OCI-LY7 (cell line): ENCODE data around the gene DHX57. TPM values are rescaled to one million over a fixed set of nuclear protein-coding genes. Genes with fewer than 3 reads are reported as not detected.

Experiments
- BruUV-seq: library from RNA; stranded (reverse); fragments of 400-500 nt; replicated peaks from 2 replicates; lab custom pipeline; 2021; lab: Mats Ljungman, UMichigan
- CTCF ChIA-PET: fragments of 300-600 bp; sonication (Branson Sonifier 250); formaldehyde crosslinking; loops from one replicate; lab custom pipeline; 2022; ENCODE audit warnings: antibody characterized with exemption; ENCODE audit not compliant: unreplicated experiment; lab: Charles Lee
- POLR2A ChIA-PET: fragments of 300-600 bp; sonication (Branson Sonifier 250); formaldehyde crosslinking; loops from one replicate; lab custom pipeline; 2022; ENCODE audit warnings: antibody characterized with exemption; lab: Charles Lee
- DNase-seq: peaks from one replicate; pipeline ENCODE4 v3.0.0-alpha.2; 2015; ENCODE audit warnings: low spot score
- H2AFZ ChIP-seq: fragments of 200-600 bp; sonication (generic), shearing (Covaris generic); 2 replicates; pipeline ENCODE4 v1.6.1; 2014; ENCODE audit warnings: mild to moderate bottlenecking, antibody characterized with exemption, low read length, moderate library complexity
- H3K27ac ChIP-seq: fragments of 200-600 bp; sonication (generic); 2 replicates; pipeline ENCODE4 v1.5.1; 2014; ENCODE audit warnings: mixed run types, low read depth, mild to moderate bottlenecking, moderate library complexity, low read length, inconsistent platforms; ENCODE audit not compliant: poor library complexity, severe bottlenecking
- H3K36me3 ChIP-seq: fragments of 200-600 bp; sonication (generic); 2 replicates; pipeline ENCODE4 v1.6.1; 2014; ENCODE audit warnings: mild to moderate bottlenecking, antibody characterized with exemption, low read length, moderate library complexity, mixed read lengths; ENCODE audit not compliant: insufficient read depth
- H3K4me1 ChIP-seq: fragments of 200-600 bp; sonication (generic); 2 replicates; pipeline ENCODE4 v1.5.1; 2014; ENCODE audit warnings: mild to moderate bottlenecking, low read length; ENCODE audit not compliant: insufficient read depth, poor library complexity, severe bottlenecking
- H3K4me2 ChIP-seq: fragments of 200-600 bp; sonication (generic); 2 replicates; pipeline ENCODE4 v1.6.1; 2014; ENCODE audit warnings: mild to moderate bottlenecking, low read length
- H3K4me3 ChIP-seq: fragments of 200-600 bp; sonication (generic); 2 replicates; pipeline ENCODE4 v1.5.1; 2014; ENCODE audit warnings: mild to moderate bottlenecking, low read depth, low read length; ENCODE audit not compliant: poor library complexity, severe bottlenecking
- H3K79me2 ChIP-seq: fragments of 200-600 bp; sonication (generic); 2 replicates; pipeline ENCODE4 v1.6.1; 2016; ENCODE audit warnings: low read depth, mild to moderate bottlenecking, low read length, moderate library complexity, mixed read lengths; ENCODE audit not compliant: insufficient read depth
- H3K9me2 ChIP-seq: fragments of 200-600 bp; sonication (generic); 2 replicates; pipeline ENCODE4 v1.6.1; 2016; ENCODE audit warnings: mild to moderate bottlenecking, low read length, mixed read lengths; ENCODE audit not compliant: insufficient read depth
- H3K9me3 ChIP-seq: fragments of 200-600 bp; sonication (generic); 2 replicates; pipeline ENCODE4 v1.6.1; 2014; ENCODE audit warnings: mild to moderate bottlenecking, mixed run types, low read length, mixed read lengths
- H4K20me1 ChIP-seq: fragments of 200-600 bp; sonication (generic); 2 replicates; pipeline ENCODE4 v1.6.1; 2014; ENCODE audit warnings: mild to moderate bottlenecking, antibody characterized with exemption, low read length, moderate library complexity, mixed read lengths; ENCODE audit not compliant: insufficient read depth
- CTCF ChIP-seq: fragments of 200-600 bp; sonication (generic); conservative IDR thresholded peaks from 2 replicates; pipeline ENCODE4 v1.5.1; 2014; ENCODE audit warnings: mild to moderate bottlenecking, antibody characterized with exemption, low read length, moderate library complexity, mixed read lengths
- EZH2phosphoT487 ChIP-seq: fragments of 200-600 bp; sonication (generic); IDR thresholded peaks from 2 replicates; pipeline ENCODE4 v1.6.1; 2018; ENCODE audit warnings: low read depth, borderline replicate concordance, mild to moderate bottlenecking, mixed run types, antibody characterized with exemption, low read length, moderate library complexity, mixed read lengths
- intact Hi-C: fragments of 100-400 bp; cut with micrococcal nuclease; formaldehyde crosslinking; loops from one replicate; pipeline ENCODE4 v1.10.0; 2022; ENCODE audit not compliant: unreplicated experiment
- total RNA-seq, 2 experiments: library from RNA; depleted of rRNA in 1 of 2; stranded (reverse); fragments of >200 nt in 1 of 2; shearing (Covaris generic) in 1 of 2; gene quantifications; 2 replicates each; pipeline ENCODE4 v1.2.3, GENCODE V29; 2014 to 2022

DHX57 gene
- total RNA-seq, 2 experiments from 2014 or later = 14.6 to 17.7 TPM

- Histone ChIP-seq H3K79me2 (no peaks in the 10 kb centered on the region), H3K36me3 (no peaks in the 10 kb centered on the region), H3K4me2 (no peak overlapping the region), H3K4me3 (no peak overlapping the region), H3K27ac (no peak overlapping the region), H3K9me2 (no peaks in the 10 kb centered on the region), H3K9me3 (no peaks in the 10 kb centered on the region), H3K4me1 (no peaks in the 10 kb centered on the region), H2AFZ (no peak overlapping the region), H4K20me1 (no peaks in the 10 kb centered on the region)
- TF ChIP-seq CTCF (no peak), EZH2phosphoT487 (no peak)
- intact Hi-C loops = no loop called here
- ChIA-PET POLR2A (no interaction called here), CTCF (no interaction called here)
- BruUV-seq = no TSS peak
- DNase-seq = no peak
These were observed 29.5 kb upstream of the DHX57 start for GRCh38 chr2:38905251-38905650.

GRCh38 chr2:38900726-38901125, 25.0 kb upstream of the DHX57 start:
- H3K9me2 ChIP-seq = no peaks in the 10 kb centered on the region
- TF ChIP-seq EZH2phosphoT487 = no peak
- no peak for TF ChIP-seq CTCF
- no peaks in the 10 kb centered on the region for H3K9me3 ChIP-seq
- DNase-seq = no peak
- H4K20me1 ChIP-seq = no peaks in the 10 kb centered on the region
- intact Hi-C loops = no loop called here
- H3K4me1 ChIP-seq = no peaks in the 10 kb centered on the region
- H3K79me2 ChIP-seq = no peaks in the 10 kb centered on the region
- no peak overlapping the region for H3K4me3 ChIP-seq
- ChIA-PET CTCF (interaction anchor here (0.6 kb wide), 1 partner anchor 698 kb away, joined by 3 read pairs; no protein-coding TSS in a partner anchor), POLR2A (interaction anchor here (0.6 to 1.2 kb wide), 4 partner anchors 9 to 110 kb away, joined by 3 read pairs; no protein-coding TSS in a partner anchor)
- H2AFZ ChIP-seq = no peak overlapping the region
- no peak overlapping the region for H3K4me2 ChIP-seq
- no peaks in the 10 kb centered on the region for H3K36me3 ChIP-seq
- H3K27ac ChIP-seq = no peak overlapping the region
- no TSS peak for BruUV-seq

- H3K9me3 ChIP-seq = no peaks in the 10 kb centered on the region
- BruUV-seq = no TSS peak
- H3K9me2 ChIP-seq = no peaks in the 10 kb centered on the region
- intact Hi-C loops = no loop called here
- H3K79me2 ChIP-seq = no peaks in the 10 kb centered on the region
- no peak overlapping the region for H3K4me2 ChIP-seq
- ChIA-PET POLR2A (no interaction called here), CTCF (no interaction called here)
- no peak overlapping the region for H3K4me3 ChIP-seq
- no peak overlapping the region for H2AFZ ChIP-seq
- DNase-seq = no peak
- no peak overlapping the region for H3K27ac ChIP-seq
- TF ChIP-seq CTCF (no peak), EZH2phosphoT487 (no peak)
- H4K20me1 ChIP-seq = no peaks in the 10 kb centered on the region
- H3K4me1 ChIP-seq = no peaks in the 10 kb centered on the region
- no peaks in the 10 kb centered on the region for H3K36me3 ChIP-seq
These were observed 22.5 kb upstream of the DHX57 start for GRCh38 chr2:38898256-38898655.
